HCT116 (cell line): ENCODE results near the gene CD70.

ENCODE experiments used
- CTCF ChIP-seq, 3 experiments: fragments of 200-600 bp in 1 of 3; sonication (generic) in 1 of 3; IDR thresholded peaks in 2 of 3; conservative IDR thresholded peaks in 1 of 3; 2 replicates each; pipeline ENCODE4 v1.5.1; 2012 to 2017; ENCODE audit warnings: low read depth in 2 of 3, low read length in 2 of 3, antibody characterized with exemption in 1 of 3, borderline replicate concordance in 1 of 3, control low read depth in 1 of 3, mild to moderate bottlenecking in 1 of 3, mixed read lengths in 1 of 3, mixed run types in 1 of 3, moderate library complexity in 1 of 3; ENCODE audit not compliant: insufficient read depth in 1 of 3
- ELF1 ChIP-seq: IDR thresholded peaks from 2 replicates; pipeline ENCODE4 v1.6.1; 2012; ENCODE audit warnings: low read depth, borderline replicate concordance
- EZH2 ChIP-seq: fragments of 200-600 bp; sonication (generic); IDR thresholded peaks from 2 replicates; pipeline ENCODE4 v1.6.1; 2017; ENCODE audit warnings: antibody characterized with exemption, mixed run types
- FOSL1 ChIP-seq: IDR thresholded peaks from 2 replicates; pipeline ENCODE4 v1.6.1; 2012; ENCODE audit warnings: low read depth
- POLR2A ChIP-seq: IDR thresholded peaks from 2 replicates; pipeline ENCODE4 v1.7.0; 2011; ENCODE audit warnings: borderline replicate concordance; ENCODE audit not compliant: insufficient read depth, insufficient read length; ENCODE audit errors: extremely low read depth
- POLR2AphosphoS5 ChIP-seq: IDR thresholded peaks from 2 replicates; pipeline ENCODE4 v1.6.1; 2011; ENCODE audit warnings: mild to moderate bottlenecking, low read depth, low read length, moderate library complexity

GRCh38 chr19:6572217-6572616 is 18.7 kb downstream of the CD70 start:
- TF ChIP-seq FOSL1 (no peak), CTCF (IDR thresholded peaks at IDR 0.05 in 2 of 3, conservative IDR thresholded peaks at IDR 0.05 in 1 of 3; ENCODE audit: borderline replicate concordance in 1 of 3, insufficient read depth in 1 of 3, low read depth in 2 of 3, low read length in 2 of 3) (no peak), POLR2AphosphoS5 (no peak), POLR2A (no peak), EZH2 (no peak), ELF1 (no peak)
